ENCODE data around the gene CFAP20DC. TPM values are rescaled to one million over a fixed set of nuclear protein-coding genes. Genes with fewer than 3 reads are reported as not detected.
"Not testable (repeated sequence)": the region's sequence is repeated elsewhere in the genome, so short reads cannot be mapped to it uniquely, and the experiment has no call there.

Gene CFAP20DC
- total RNA-seq, 1 donor from 2014 or later: 8.0 TPM

DNA sequence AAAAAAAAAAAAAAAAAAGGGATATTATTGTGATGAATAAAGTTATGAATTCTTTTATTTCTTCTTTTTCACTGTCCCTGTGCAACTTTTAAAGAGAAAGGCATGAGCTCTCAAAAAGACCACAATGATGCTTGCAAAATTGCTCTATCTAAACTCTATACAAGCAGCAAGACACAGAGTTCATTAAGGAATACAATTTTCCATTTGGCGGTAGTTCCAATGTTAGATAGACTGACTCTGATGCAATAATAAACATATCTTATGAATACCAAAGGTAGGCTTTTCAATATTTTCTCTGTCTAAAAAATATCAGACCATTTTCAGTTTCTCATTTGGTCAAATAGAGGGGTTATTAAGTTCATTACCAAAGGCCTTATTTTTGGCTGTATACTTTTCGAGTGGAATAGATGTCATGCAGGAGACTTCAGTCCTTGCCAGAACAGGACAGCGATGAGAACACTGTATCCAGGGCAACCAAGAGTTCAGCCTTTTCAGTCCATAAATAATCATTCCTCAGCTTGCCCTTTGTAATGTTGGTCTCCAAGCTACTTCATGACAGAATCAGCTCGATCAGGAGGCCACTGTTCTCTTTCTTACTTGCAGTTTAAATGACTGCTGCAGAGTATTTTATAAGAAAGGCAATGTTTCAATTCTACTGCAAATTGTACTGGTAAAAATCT lies 220.4 kb downstream of the CFAP20DC start:
- TF ChIP-seq, protein P1, sequence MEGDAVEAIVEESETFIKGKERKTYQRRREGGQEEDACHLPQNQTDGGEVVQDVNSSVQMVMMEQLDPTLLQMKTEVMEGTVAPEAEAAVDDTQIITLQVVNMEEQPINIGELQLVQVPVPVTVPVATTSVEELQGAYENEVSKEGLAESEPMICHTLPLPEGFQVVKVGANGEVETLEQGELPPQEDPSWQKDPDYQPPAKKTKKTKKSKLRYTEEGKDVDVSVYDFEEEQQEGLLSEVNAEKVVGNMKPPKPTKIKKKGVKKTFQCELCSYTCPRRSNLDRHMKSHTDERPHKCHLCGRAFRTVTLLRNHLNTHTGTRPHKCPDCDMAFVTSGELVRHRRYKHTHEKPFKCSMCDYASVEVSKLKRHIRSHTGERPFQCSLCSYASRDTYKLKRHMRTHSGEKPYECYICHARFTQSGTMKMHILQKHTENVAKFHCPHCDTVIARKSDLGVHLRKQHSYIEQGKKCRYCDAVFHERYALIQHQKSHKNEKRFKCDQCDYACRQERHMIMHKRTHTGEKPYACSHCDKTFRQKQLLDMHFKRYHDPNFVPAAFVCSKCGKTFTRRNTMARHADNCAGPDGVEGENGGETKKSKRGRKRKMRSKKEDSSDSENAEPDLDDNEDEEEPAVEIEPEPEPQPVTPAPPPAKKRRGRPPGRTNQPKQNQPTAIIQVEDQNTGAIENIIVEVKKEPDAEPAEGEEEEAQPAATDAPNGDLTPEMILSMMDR (IDR thresholded peaks at IDR 0.05; ENCODE audit: unreplicated experiment): no peak
- H3K4me3 Mint-ChIP-seq (ENCODE audit: low read depth): no peak overlapping the region
- H3K36me3 Mint-ChIP-seq (ENCODE audit: insufficient read depth): no peaks in the 10 kb centered on the region

DNA sequence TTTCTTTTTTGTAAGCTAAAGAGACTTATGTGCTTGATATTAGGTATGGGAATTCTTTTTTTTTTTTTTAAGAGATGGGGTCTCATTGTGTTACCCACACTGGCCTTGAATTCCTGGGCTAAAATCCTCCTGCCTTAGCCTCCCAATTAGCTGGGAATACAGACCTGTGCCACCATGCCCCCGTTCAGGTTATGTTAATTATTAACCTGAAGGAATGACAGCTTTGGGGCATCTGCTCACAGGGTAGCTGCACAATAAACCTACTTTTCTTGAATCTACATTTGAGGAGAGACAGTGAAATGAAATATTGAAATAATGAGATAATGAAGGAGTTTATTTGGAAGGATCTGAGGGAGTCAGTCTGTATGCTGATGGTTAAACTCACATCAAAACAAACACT lies 225.0 kb downstream of the CFAP20DC start:
- Mint-ChIP-seq H3K4me1 (ENCODE audit: low read depth) (peaks cover 12% of the 10 kb centered on the region), H3K9me3 (ENCODE audit: low read depth) (no peaks in the 10 kb centered on the region), H3K27me3 (no peaks in the 10 kb centered on the region), H3K36me3 (ENCODE audit: insufficient read depth) (peaks cover 1% of the 10 kb centered on the region), H3K27ac (peak overlapping the region; percentile 54), H3K4me3 (ENCODE audit: low read depth) (no peak overlapping the region)
- DNase-seq (ENCODE audit: low spot score, unreplicated experiment): no peak
- TF ChIP-seq, protein P1 (IDR thresholded peaks at IDR 0.05; ENCODE audit: unreplicated experiment): no peak

More for the DNA sequence above, 220.4 kb downstream of the CFAP20DC start:
- Mint-ChIP-seq H3K4me1 (ENCODE audit: low read depth) (peaks cover 9% of the 10 kb centered on the region), H3K9me3 (ENCODE audit: low read depth) (no peaks in the 10 kb centered on the region), H3K27ac (no peak overlapping the region), H3K27me3 (no peaks in the 10 kb centered on the region)
- DNase-seq (ENCODE audit: low spot score, unreplicated experiment): no peak

DNA sequence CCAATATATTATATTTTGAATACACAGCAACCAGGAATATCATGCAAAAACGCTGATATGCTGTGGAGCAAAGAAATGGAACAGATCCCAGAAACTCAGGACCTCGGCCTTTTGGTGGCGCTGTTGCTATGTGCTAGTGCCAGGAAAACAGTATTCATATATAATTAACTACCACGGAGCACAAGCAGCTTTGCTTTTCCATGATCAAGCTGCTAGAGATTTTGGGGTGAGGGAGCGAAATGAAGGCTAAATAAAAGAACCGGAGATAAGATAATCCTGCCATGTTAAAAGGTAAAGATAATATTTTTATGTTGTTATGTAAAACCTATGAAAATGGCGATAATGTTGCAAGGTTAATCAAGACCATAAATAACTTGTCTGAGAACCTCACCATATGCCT lies 225.5 kb downstream of the CFAP20DC start:
- Mint-ChIP-seq H3K27me3 (no peaks in the 10 kb centered on the region), H3K4me3 (ENCODE audit: low read depth) (no peak overlapping the region), H3K27ac (no peak overlapping the region)

DNA sequence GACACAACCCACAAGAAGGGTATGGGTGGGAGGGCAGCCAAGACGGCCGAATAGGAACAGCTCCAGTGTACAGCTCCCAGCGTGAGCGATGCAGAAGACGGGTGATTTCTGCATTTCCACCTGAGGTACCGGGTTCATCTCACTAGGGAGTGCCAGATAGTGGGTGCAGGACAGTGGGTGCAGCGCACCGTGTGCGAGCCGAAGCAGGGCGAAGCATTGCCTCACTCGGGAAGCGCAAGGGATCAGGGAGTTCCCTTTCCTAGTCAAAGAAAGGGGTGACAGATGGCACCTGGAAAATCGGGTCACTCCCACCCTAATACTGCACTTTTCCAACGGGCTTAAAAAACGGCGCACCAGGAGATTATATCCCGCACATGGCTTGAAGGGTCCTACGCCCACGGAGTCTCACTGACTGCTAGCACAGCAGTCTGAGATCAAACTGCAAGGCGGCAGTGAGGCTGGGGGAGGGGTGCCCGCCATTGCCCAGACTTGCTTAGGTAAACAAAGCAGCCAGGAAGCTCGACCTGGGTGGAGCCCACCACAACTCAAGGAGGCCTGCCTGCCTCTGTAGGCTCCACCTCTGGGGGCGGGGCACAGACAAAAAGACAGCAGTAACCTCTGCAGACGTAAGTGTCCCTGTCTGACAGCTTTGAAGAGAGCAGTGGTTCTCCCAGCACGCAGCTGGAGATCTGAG lies 243.1 kb downstream of the CFAP20DC start:
- Mint-ChIP-seq H3K36me3 (ENCODE audit: insufficient read depth) (peaks cover 11% of the 10 kb centered on the region), H3K9me3 (ENCODE audit: low read depth) (peaks cover 15% of the 10 kb centered on the region)
- H3K27me3 Mint-ChIP-seq; H3K4me3 Mint-ChIP-seq (ENCODE audit: low read depth); DNase-seq (ENCODE audit: low spot score, unreplicated experiment); H3K27ac Mint-ChIP-seq; H3K4me1 Mint-ChIP-seq (ENCODE audit: low read depth): not testable (repeated sequence)

More for the DNA sequence above, 225.5 kb downstream of the CFAP20DC start:
- Mint-ChIP-seq H3K36me3 (ENCODE audit: insufficient read depth) (peaks cover 1% of the 10 kb centered on the region), H3K4me1 (ENCODE audit: low read depth) (peaks cover 12% of the 10 kb centered on the region), H3K9me3 (ENCODE audit: low read depth) (no peaks in the 10 kb centered on the region)
- TF ChIP-seq, protein P1 (IDR thresholded peaks at IDR 0.05; ENCODE audit: unreplicated experiment): peak; percentile 78
- peak; percentile 29 for DNase-seq (ENCODE audit: low spot score, unreplicated experiment)

DNA sequence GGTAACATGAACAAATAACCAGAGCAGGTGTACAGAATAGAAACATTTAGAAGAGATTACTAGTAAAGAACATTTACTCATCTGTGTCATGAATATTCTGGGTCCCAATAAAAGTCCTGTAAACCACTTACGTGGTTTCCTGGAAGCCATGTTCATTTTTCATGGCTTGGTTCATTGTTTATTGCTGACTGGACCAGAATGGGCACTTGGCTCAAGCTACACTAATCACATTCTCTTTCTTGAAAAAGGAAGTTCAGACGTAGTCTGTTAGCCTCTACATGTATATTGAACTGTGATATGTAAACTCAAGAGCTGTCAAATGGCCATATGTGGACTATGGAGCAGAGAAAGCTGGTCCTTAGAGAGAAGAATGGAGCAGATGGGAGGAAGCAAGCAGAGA lies 244.9 kb downstream of the CFAP20DC start:
- no peak overlapping the region for H3K27ac Mint-ChIP-seq
- DNase-seq (ENCODE audit: low spot score, unreplicated experiment): no peak
- TF ChIP-seq, protein P1 (IDR thresholded peaks at IDR 0.05; ENCODE audit: unreplicated experiment): no peak
- H3K27me3 Mint-ChIP-seq: no peaks in the 10 kb centered on the region
- H3K9me3 Mint-ChIP-seq (ENCODE audit: low read depth): peaks cover 15% of the 10 kb centered on the region
- peaks cover 11% of the 10 kb centered on the region for H3K36me3 Mint-ChIP-seq (ENCODE audit: insufficient read depth)
- H3K4me3 Mint-ChIP-seq (ENCODE audit: low read depth): no peak overlapping the region
- H3K4me1 Mint-ChIP-seq (ENCODE audit: low read depth): peaks cover 14% of the 10 kb centered on the region

Measured in progenitor cell of endocrine pancreas (in vitro differentiated cells).